ENCODE results near the gene PRDM1.
A peak's percentile ranks its signal among the peaks of the same experiment; 100 is the strongest.

The PRDM1 gene

GRCh38 chr6:106094261-106094963, 8.3 kb downstream of the PRDM1 start:
- H3K9ac ChIP-seq (ENCODE audit: low read depth, low read length): no peak overlapping the region
- ATAC-seq (ENCODE audit: insufficient read depth, low read depth): no peak
- H3K9me3 ChIP-seq (ENCODE audit: insufficient read depth, low read length, severe bottlenecking): no peaks in the 10 kb centered on the region
- peaks cover 33% of the 10 kb centered on the region for H3K4me1 ChIP-seq (ENCODE audit: insufficient read depth, low read length)
- DNase-seq: no peak
- H3K4me3 ChIP-seq (ENCODE audit: low read depth in 1 of 2, low read length in 2 of 2): no peak overlapping the region
- no peaks in the 10 kb centered on the region for H4K20me1 ChIP-seq (ENCODE audit: insufficient read depth, low read length)
- H3K27ac ChIP-seq (ENCODE audit: low read length): no peak overlapping the region
- H3K36me3 ChIP-seq (ENCODE audit: insufficient read depth, low read length): peaks cover 10% of the 10 kb centered on the region
- H3K79me2 ChIP-seq (ENCODE audit: insufficient read depth, low read length): no peaks in the 10 kb centered on the region
- H3K4me2 ChIP-seq (ENCODE audit: insufficient read depth, low read length): no peak overlapping the region
- no peak overlapping the region for H2AFZ ChIP-seq (ENCODE audit: low read depth, low read length)
- TF ChIP-seq CTCF (IDR thresholded peaks at IDR 0.05; ENCODE audit: borderline replicate concordance, extremely low read depth, low read length, poor library complexity, severe bottlenecking): no peak
- TF ChIP-seq EZH2 (IDR thresholded peaks at IDR 0.05; ENCODE audit: borderline replicate concordance, low read depth, low read length, severe bottlenecking): no peak
- no peaks in the 10 kb centered on the region for H3K27me3 ChIP-seq (ENCODE audit: insufficient read depth, low read length, poor library complexity)

GRCh38 chr6:106094964-106095335, 8.8 kb downstream of the PRDM1 start:
- Histone ChIP-seq H4K20me1 (ENCODE audit: insufficient read depth, low read length) (no peaks in the 10 kb centered on the region), H3K79me2 (ENCODE audit: insufficient read depth, low read length) (no peaks in the 10 kb centered on the region), H3K27ac (ENCODE audit: low read length) (no peak overlapping the region), H3K4me3 (ENCODE audit: low read depth in 1 of 2, low read length in 2 of 2) (no peak overlapping the region), H3K9me3 (ENCODE audit: insufficient read depth, low read length, severe bottlenecking) (no peaks in the 10 kb centered on the region), H3K4me1 (ENCODE audit: insufficient read depth, low read length) (peaks cover 27% of the 10 kb centered on the region), H3K36me3 (ENCODE audit: insufficient read depth, low read length) (peaks cover 11% of the 10 kb centered on the region), H2AFZ (ENCODE audit: low read depth, low read length) (no peak overlapping the region), H3K4me2 (ENCODE audit: insufficient read depth, low read length) (no peak overlapping the region), H3K27me3 (ENCODE audit: insufficient read depth, low read length, poor library complexity) (no peaks in the 10 kb centered on the region), H3K9ac (ENCODE audit: low read depth, low read length) (no peak overlapping the region)
- no peak for DNase-seq
- no peak for TF ChIP-seq CTCF (IDR thresholded peaks at IDR 0.05; ENCODE audit: borderline replicate concordance, extremely low read depth, low read length, poor library complexity, severe bottlenecking)
- no peak for TF ChIP-seq EZH2 (IDR thresholded peaks at IDR 0.05; ENCODE audit: borderline replicate concordance, low read depth, low read length, severe bottlenecking)
- no peak for ATAC-seq (ENCODE audit: insufficient read depth, low read depth)

GRCh38 chr6:106097411-106098231, 11.5 kb downstream of the PRDM1 start:
- no peak for TF ChIP-seq EZH2 (IDR thresholded peaks at IDR 0.05; ENCODE audit: borderline replicate concordance, low read depth, low read length, severe bottlenecking)
- TF ChIP-seq CTCF (IDR thresholded peaks at IDR 0.05; ENCODE audit: borderline replicate concordance, extremely low read depth, low read length, poor library complexity, severe bottlenecking): no peak
- peaks cover 17% of the 10 kb centered on the region for H3K36me3 ChIP-seq (ENCODE audit: insufficient read depth, low read length)
- peak overlapping the region; percentile 54 for H3K9ac ChIP-seq (ENCODE audit: low read depth, low read length)
- peak overlapping the region; percentile 19 to 55; a peak in 3 of 4 replicates for H3K4me3 ChIP-seq (ENCODE audit: low read depth in 1 of 2, low read length in 2 of 2)
- H3K9me3 ChIP-seq (ENCODE audit: insufficient read depth, low read length, severe bottlenecking): no peaks in the 10 kb centered on the region
- H3K4me1 ChIP-seq (ENCODE audit: insufficient read depth, low read length): peaks cover 27% of the 10 kb centered on the region
- H3K79me2 ChIP-seq (ENCODE audit: insufficient read depth, low read length): no peaks in the 10 kb centered on the region
- H3K4me2 ChIP-seq (ENCODE audit: insufficient read depth, low read length): peak overlapping the region; percentile 69
- peak; percentile 74 for DNase-seq
- H3K27me3 ChIP-seq (ENCODE audit: insufficient read depth, low read length, poor library complexity): no peaks in the 10 kb centered on the region
- ATAC-seq (ENCODE audit: insufficient read depth, low read depth): peak; percentile 96
- H4K20me1 ChIP-seq (ENCODE audit: insufficient read depth, low read length): no peaks in the 10 kb centered on the region
- peak overlapping the region; percentile 63 for H2AFZ ChIP-seq (ENCODE audit: low read depth, low read length)
- H3K27ac ChIP-seq (ENCODE audit: low read length): peak overlapping the region; percentile 84

Measured in DND-41 (cell line).